ENCODE results near the gene ERVW-1.

ERVW-1 gene

DNA sequence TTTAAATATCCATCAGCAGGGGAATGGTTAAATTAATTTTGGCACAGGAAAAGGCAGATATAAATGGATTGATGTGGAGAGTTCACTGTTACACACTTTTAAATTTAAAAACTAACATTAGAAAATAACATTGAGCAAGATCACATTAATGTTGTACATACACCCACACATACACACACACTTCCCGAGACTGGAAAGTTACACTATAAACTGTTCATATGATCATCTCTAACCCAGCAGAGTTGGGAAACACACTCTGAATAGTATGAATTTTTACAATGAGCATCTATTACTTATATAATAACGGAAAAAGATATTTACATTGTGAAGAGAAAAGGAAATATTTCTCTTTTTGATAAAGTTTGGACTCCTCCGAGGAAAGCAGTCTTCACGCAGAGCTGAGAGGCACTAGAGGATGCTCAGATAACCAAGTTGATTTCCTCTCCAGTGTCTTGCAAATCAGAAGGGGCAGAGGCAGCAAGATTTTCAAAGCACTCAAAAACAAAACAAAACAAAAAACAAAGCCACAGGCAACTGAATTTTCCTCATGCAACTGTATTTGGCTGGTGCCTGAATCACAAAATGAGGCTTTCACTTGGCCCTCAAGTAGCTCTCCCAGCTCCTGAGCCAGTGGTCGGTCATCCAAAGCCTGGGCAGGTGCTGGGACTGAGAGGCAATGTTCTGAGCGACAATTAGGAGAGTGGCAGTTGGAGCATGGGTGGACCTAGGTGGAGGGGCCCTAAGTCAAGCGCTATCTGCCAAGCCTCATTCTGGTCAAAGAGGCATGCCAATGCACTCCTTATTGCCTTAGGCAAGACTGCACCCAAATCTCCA is 40.9 kb downstream of the ERVW-1 start:
- H3K4me3 ChIP-seq (ENCODE audit: control insufficient read depth, low read depth, low read length): no peak overlapping the region
- TF ChIP-seq, protein P1, sequence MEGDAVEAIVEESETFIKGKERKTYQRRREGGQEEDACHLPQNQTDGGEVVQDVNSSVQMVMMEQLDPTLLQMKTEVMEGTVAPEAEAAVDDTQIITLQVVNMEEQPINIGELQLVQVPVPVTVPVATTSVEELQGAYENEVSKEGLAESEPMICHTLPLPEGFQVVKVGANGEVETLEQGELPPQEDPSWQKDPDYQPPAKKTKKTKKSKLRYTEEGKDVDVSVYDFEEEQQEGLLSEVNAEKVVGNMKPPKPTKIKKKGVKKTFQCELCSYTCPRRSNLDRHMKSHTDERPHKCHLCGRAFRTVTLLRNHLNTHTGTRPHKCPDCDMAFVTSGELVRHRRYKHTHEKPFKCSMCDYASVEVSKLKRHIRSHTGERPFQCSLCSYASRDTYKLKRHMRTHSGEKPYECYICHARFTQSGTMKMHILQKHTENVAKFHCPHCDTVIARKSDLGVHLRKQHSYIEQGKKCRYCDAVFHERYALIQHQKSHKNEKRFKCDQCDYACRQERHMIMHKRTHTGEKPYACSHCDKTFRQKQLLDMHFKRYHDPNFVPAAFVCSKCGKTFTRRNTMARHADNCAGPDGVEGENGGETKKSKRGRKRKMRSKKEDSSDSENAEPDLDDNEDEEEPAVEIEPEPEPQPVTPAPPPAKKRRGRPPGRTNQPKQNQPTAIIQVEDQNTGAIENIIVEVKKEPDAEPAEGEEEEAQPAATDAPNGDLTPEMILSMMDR (conservative IDR thresholded peaks at IDR 0.05; ENCODE audit: control insufficient read depth, insufficient read depth, low read depth, low read length): no peak
- no peak for DNase-seq (ENCODE audit: low read depth)

DNA sequence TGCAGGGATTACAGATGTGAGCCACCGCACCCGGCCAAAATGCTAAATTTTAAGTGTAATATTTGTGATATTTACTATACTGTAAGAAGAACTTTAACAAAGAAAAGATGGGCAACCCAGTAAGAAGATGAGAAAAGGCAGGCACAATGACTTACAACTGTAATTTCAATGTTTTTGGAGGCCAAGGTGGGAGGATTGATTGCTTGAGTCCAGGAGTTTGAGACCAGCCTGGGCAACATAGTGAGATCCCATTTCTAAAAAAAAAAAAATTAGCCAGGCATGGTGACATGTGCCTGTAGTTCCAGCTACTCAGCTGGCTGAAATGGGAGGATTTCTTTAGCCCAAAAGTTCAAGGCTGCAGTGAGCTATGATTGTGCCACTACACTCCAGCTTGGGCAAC is 42.2 kb downstream of the ERVW-1 start:
- TF ChIP-seq, protein P1 (conservative IDR thresholded peaks at IDR 0.05; ENCODE audit: control insufficient read depth, insufficient read depth, low read depth, low read length): no peak
- no peak for DNase-seq (ENCODE audit: low read depth)
- no peak overlapping the region for H3K4me3 ChIP-seq (ENCODE audit: control insufficient read depth, low read depth, low read length)

DNA sequence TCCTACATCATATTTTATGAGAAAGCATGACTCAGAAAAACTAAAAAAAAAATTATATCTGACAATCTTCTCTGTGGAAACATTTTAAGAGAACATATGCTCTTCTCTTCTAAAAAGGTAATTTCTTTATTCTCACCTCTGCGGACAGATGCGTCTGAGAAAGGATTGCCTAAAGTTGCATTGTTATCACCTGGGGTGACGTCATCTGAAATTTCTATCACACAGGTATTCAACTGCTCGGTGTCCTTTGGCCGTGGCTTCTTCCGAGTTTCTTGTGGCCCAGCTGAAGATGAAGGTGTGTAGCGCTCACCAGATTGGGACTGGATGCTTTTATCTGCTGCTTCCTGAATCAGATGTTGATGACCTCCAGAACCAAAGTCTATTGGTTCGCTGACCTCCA is 44.7 kb downstream of the ERVW-1 start:
- TF ChIP-seq, protein P1 (conservative IDR thresholded peaks at IDR 0.05; ENCODE audit: control insufficient read depth, insufficient read depth, low read depth, low read length): no peak
- no peak for DNase-seq (ENCODE audit: low read depth)

DNA sequence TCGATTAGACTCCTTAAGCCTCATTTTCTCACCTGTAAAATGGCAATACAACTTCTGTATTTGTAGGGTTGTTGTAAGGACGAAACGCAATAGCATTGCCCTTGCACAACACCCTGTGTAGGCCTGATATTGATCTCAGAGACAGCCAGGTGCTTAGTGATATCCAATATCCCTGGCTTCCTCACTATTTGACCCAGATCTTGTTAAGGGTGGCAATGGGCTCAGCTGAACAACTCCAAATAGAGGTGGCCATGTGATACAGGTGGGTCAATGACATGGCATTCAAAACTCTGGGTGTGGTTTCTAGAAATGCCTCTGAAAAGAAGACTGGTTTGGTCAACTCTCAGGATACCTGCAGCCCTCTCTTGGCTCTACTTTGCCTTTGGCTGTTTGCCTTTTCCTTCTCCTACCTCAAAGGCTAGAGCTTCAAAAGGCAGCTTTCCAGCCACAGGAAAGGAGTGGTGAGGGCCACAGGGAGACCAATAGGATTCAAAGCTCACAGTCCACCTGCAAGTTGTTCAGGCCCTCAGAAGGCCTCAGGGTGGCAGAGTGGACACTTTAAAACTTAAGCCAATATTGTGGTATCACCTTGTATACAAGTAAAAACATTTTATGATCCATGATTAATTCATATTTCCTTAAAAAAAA is 45.3 kb downstream of the ERVW-1 start:
- DNase-seq (ENCODE audit: low read depth): no peak

More for the DNA sequence above, 44.7 kb downstream of the ERVW-1 start:
- H3K4me3 ChIP-seq (ENCODE audit: control insufficient read depth, low read depth, low read length): no peak overlapping the region

DNA sequence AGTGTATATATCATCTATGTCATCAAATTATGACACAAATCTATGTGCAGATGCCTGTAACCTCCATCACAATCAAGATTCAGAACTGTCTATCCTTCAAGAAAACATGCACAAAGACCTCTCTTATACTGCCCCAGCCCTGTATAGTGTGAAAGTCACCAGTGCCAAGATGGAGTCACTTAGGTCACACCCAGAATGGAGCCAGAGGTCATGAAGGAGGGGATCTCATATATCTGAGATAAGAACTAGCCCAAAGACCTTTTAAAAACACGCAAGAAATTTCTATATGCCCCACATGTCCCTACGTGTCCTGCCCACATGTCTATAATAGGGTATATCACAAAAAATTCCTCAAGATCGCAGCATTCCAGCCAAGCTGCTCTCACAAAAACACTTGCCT is 50.6 kb downstream of the ERVW-1 start:
- H3K4me3 ChIP-seq (ENCODE audit: control insufficient read depth, low read depth, low read length): no peak overlapping the region
- TF ChIP-seq, protein P1 (conservative IDR thresholded peaks at IDR 0.05; ENCODE audit: control insufficient read depth, insufficient read depth, low read depth, low read length): no peak

More for the DNA sequence above, 45.3 kb downstream of the ERVW-1 start:
- TF ChIP-seq, protein P1 (conservative IDR thresholded peaks at IDR 0.05; ENCODE audit: control insufficient read depth, insufficient read depth, low read depth, low read length): no peak
- H3K4me3 ChIP-seq (ENCODE audit: control insufficient read depth, low read depth, low read length): no peak overlapping the region

DNA sequence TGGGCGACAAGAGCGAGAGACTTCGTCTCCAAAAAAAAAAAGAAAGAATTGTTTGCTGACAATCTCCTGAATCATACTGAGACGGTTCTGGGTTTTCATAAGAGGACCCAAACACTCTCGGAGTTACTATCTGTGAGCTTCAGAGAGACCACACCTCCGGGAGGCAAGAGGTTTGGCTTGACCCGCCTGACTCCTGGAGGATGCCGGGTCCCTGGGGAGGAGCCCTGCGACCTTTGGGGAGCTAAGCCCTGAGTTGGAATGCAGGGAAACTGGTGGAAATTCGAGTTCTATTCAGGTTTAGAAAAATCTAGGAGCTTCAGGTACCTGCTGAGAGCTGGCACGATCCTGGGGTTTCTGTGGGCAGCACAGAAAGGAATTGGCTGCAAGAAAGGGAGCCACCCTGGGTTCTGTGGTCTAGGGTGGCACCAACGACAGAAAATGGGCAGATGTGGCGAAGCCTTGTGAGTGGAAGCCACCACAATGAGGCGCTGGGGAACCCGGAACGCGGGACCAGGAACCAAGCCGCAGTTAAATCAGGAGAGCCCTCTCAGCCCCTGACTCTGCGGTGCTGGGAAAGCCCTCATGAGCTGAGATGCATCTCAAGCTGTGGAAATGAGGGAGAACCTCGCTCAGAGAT is 52.3 kb downstream of the ERVW-1 start:
- H3K4me3 ChIP-seq (ENCODE audit: control insufficient read depth, low read depth, low read length): no peak overlapping the region
- TF ChIP-seq, protein P1 (conservative IDR thresholded peaks at IDR 0.05; ENCODE audit: control insufficient read depth, insufficient read depth, low read depth, low read length): no peak
- no peak for DNase-seq (ENCODE audit: low read depth)

More for the DNA sequence above, 50.6 kb downstream of the ERVW-1 start:
- DNase-seq (ENCODE audit: low read depth): no peak

Data from fibroblast of mammary gland (primary cell).